H1 (cell line): ENCODE results near the gene FCGBP. TPM values are rescaled to one million over a fixed set of nuclear protein-coding genes. Genes with fewer than 3 reads are reported as not detected.

ENCODE experiments used
- CTCF ChIA-PET: fragments of 300-600 bp; sonication (Branson Sonifier 250); formaldehyde crosslinking; loops from one replicate; lab custom pipeline; 2021; ENCODE audit not compliant: partially characterized antibody; lab: Charles Lee
- POLR2A ChIA-PET: fragments of 300-600 bp; sonication (Branson Sonifier 250); formaldehyde crosslinking; loops from one replicate; lab custom pipeline; 2021; ENCODE audit warnings: inconsistent platforms; ENCODE audit not compliant: partially characterized antibody; lab: Charles Lee
- DNase-seq, 2 experiments: peaks; one replicate each; pipeline versions ENCODE4 v3.0.0 to v3.0.0-alpha.2; 2010 to 2022; ENCODE audit warnings: low spot score in 2 of 2, low read depth in 1 of 2, mixed read lengths in 1 of 2
- FAIRE-seq: peaks from 2 replicates; lab custom pipeline; 2011; peaks lifted over from hg19 to GRCh38; lab: Jason Lieb, UNC
- H2AFZ ChIP-seq: 2 replicates; pipeline ENCODE4 v1.8.1; 2012; ENCODE audit warnings: low read length, inconsistent platforms
- H2AK5ac ChIP-seq: 2 replicates; pipeline ENCODE4 v1.6.1; 2013; ENCODE audit warnings: low read depth, low read length
- H2BK120ac ChIP-seq: replicated peaks from 2 replicates; pipeline ENCODE3; 2013; ENCODE audit warnings: low read depth, low read length, inconsistent platforms
- H2BK12ac ChIP-seq: 2 replicates; pipeline ENCODE4 v1.6.1; 2013; ENCODE audit warnings: low read depth, low read length
- H2BK15ac ChIP-seq: 2 replicates; pipeline ENCODE4 v1.6.1; 2013; ENCODE audit warnings: low read length
- H2BK20ac ChIP-seq: 2 replicates; pipeline ENCODE4 v1.6.1; 2013; ENCODE audit warnings: low read length
- H2BK5ac ChIP-seq: 2 replicates; pipeline ENCODE4 v1.6.1; 2013; ENCODE audit warnings: low read depth, low read length
- H3K14ac ChIP-seq: 2 replicates; pipeline ENCODE4 v1.6.1; 2013; ENCODE audit warnings: inconsistent platforms; ENCODE audit not compliant: insufficient read length
- H3K18ac ChIP-seq: 2 replicates; pipeline ENCODE4 v1.6.1; 2013; ENCODE audit warnings: low read length; ENCODE audit errors: extremely low read depth
- H3K23ac ChIP-seq: 2 replicates; pipeline ENCODE4 v1.6.1; 2013; ENCODE audit warnings: inconsistent platforms; ENCODE audit not compliant: insufficient read length
- H3K23me2 ChIP-seq: 2 replicates; pipeline ENCODE4 v1.6.1; 2013; ENCODE audit warnings: low read depth, low read length
- H3K27ac ChIP-seq: 2 replicates; pipeline ENCODE4 v1.6.1; 2011; ENCODE audit warnings: low read depth, low read length, inconsistent platforms
- H3K27me3 ChIP-seq, 4 experiments: replicated peaks in 1 of 4; 1 replicate in 1 of 4; 2 replicates in 3 of 4; pipeline versions ENCODE4 v1.6.1 to v1.8.1; 2011 to 2013; ENCODE audit warnings: low read length in 3 of 4, mild to moderate bottlenecking in 3 of 4, inconsistent platforms in 2 of 4, mixed read lengths in 2 of 4, moderate library complexity in 1 of 4; ENCODE audit not compliant: control insufficient read depth in 3 of 4, insufficient read depth in 3 of 4; ENCODE audit errors: extremely low read depth in 1 of 4
- H3K36me3 ChIP-seq, 4 experiments: 2 replicates each; pipeline versions ENCODE4 v1.6.1 to v1.8.1; 2011 to 2013; ENCODE audit warnings: mild to moderate bottlenecking in 4 of 4, low read length in 3 of 4, moderate library complexity in 2 of 4, control low read depth in 1 of 4, inconsistent platforms in 1 of 4; ENCODE audit not compliant: insufficient read depth in 4 of 4, control insufficient read depth in 2 of 4
- H3K4ac ChIP-seq: replicated peaks from 2 replicates; pipeline ENCODE3; 2013; ENCODE audit warnings: low read length, low read depth, mixed read lengths, inconsistent platforms; ENCODE audit not compliant: insufficient read length
- H3K4me1 ChIP-seq, 4 experiments: replicated peaks in 1 of 4; 1 replicate in 1 of 4; 2 replicates in 3 of 4; pipeline versions ENCODE4 v1.6.1 to v1.8.1; 2011 to 2013; ENCODE audit warnings: low read length in 3 of 4, inconsistent platforms in 2 of 4, mixed read lengths in 1 of 4; ENCODE audit not compliant: insufficient read depth in 4 of 4, control insufficient read depth in 3 of 4
- H3K4me2 ChIP-seq, 2 experiments: 2 replicates each; pipeline versions ENCODE4 v1.6.1 to v1.8.1; 2011 to 2013; ENCODE audit warnings: low read depth in 2 of 2, low read length in 2 of 2, control low read depth in 1 of 2, inconsistent platforms in 1 of 2, mild to moderate bottlenecking in 1 of 2; ENCODE audit not compliant: insufficient read depth in 1 of 2
- H3K4me3 ChIP-seq, 4 experiments: fragments of 200-600, 300-600 bp in 1 of 4; sonication (generic), shearing (Covaris generic), sonication (Bioruptor Twin) in 1 of 4; 2 replicates each; pipeline versions ENCODE4 v1.5.1 to v1.8.1; 2011 to 2016; ENCODE audit warnings: low read length in 4 of 4, low read depth in 3 of 4, control low read depth in 2 of 4, inconsistent platforms in 2 of 4, mild to moderate bottlenecking in 2 of 4, mixed read lengths in 1 of 4, moderate library complexity in 1 of 4; ENCODE audit not compliant: insufficient read depth in 2 of 4; ENCODE audit errors: extremely low read depth in 1 of 4
- H3K56ac ChIP-seq: replicated peaks from 2 replicates; pipeline ENCODE3; 2013; ENCODE audit warnings: low read depth, mild to moderate bottlenecking, mixed read lengths, low read length, inconsistent platforms; ENCODE audit not compliant: insufficient read length
- H3K79me1 ChIP-seq: 2 replicates; pipeline ENCODE4 v1.6.1; 2013; ENCODE audit warnings: low read depth, low read length, control low read depth
- H3K79me2 ChIP-seq, 2 experiments: 2 replicates each; pipeline versions ENCODE4 v1.6.1 to v1.8.1; 2012 to 2013; ENCODE audit warnings: low read length in 2 of 2, mild to moderate bottlenecking in 2 of 2, inconsistent platforms in 1 of 2; ENCODE audit not compliant: insufficient read depth in 2 of 2, control insufficient read depth in 1 of 2
- H3K9ac ChIP-seq, 4 experiments: replicated peaks in 1 of 4; 1 replicate in 1 of 4; 2 replicates in 3 of 4; pipeline versions ENCODE4 v1.6.1 to v1.8.1; 2011 to 2013; ENCODE audit warnings: low read depth in 3 of 4, low read length in 3 of 4, control low read depth in 2 of 4, mild to moderate bottlenecking in 2 of 4, moderate library complexity in 2 of 4, inconsistent platforms in 1 of 4; ENCODE audit errors: extremely low read depth in 1 of 4
- H3K9me3 ChIP-seq, 2 experiments: 2 replicates each; pipeline versions ENCODE4 v1.6.1 to v1.8.1; 2012 to 2013; ENCODE audit warnings: mild to moderate bottlenecking in 2 of 2, moderate library complexity in 2 of 2, control low read depth in 1 of 2, inconsistent platforms in 1 of 2, low read depth in 1 of 2, low read length in 1 of 2, mixed read lengths in 1 of 2; ENCODE audit not compliant: insufficient read depth in 2 of 2
- H4K20me1 ChIP-seq, 2 experiments: replicated peaks in 1 of 2; 2 replicates each; pipeline versions ENCODE3 to v1.8.1; 2011 to 2013; ENCODE audit warnings: inconsistent platforms in 2 of 2, low read length in 2 of 2, mild to moderate bottlenecking in 1 of 2; ENCODE audit not compliant: insufficient read depth in 2 of 2, control insufficient read depth in 1 of 2
- H4K5ac ChIP-seq: 2 replicates; pipeline ENCODE4 v1.6.1; 2013; ENCODE audit warnings: low read length, low read depth, mixed read lengths, inconsistent platforms; ENCODE audit not compliant: insufficient read length
- H4K8ac ChIP-seq: 2 replicates; pipeline ENCODE4 v1.8.0; 2013; ENCODE audit warnings: mild to moderate bottlenecking, moderate library complexity, low read length, inconsistent platforms; ENCODE audit not compliant: insufficient read depth; ENCODE audit errors: extremely low read depth
- H4K91ac ChIP-seq: replicated peaks from 2 replicates; pipeline ENCODE3; 2013; ENCODE audit warnings: low read length, mixed read lengths, inconsistent platforms; ENCODE audit not compliant: insufficient read length
- ATF2 ChIP-seq: IDR thresholded peaks from 2 replicates; pipeline ENCODE4 v1.6.1; 2012; ENCODE audit warnings: low read length, inconsistent platforms
- CBX8 ChIP-seq: fragments of 300-800, 300-1000 bp; sonication (generic); IDR thresholded peaks from 2 replicates; pipeline ENCODE4 v1.7.1; 2016; ENCODE audit warnings: low read depth, low read length, borderline replicate concordance
- CEBPB ChIP-seq: IDR thresholded peaks from 2 replicates; pipeline ENCODE4 v1.6.1; 2012; ENCODE audit warnings: low read depth, low read length
- E2F6 ChIP-seq: IDR thresholded peaks from 2 replicates; pipeline ENCODE4 v1.6.1; 2012; ENCODE audit warnings: inconsistent platforms
- EP300 ChIP-seq, 2 experiments: IDR thresholded peaks; 1 replicate in 1 of 2; 2 replicates in 1 of 2; pipeline ENCODE4 v1.6.1; 2011 to 2012; ENCODE audit warnings: low read depth in 2 of 2, low read length in 2 of 2, mild to moderate bottlenecking in 2 of 2, borderline replicate concordance in 1 of 2, inconsistent platforms in 1 of 2, moderate library complexity in 1 of 2
- GTF2F1 ChIP-seq: IDR thresholded peaks from 2 replicates; pipeline ENCODE4 v1.6.1; 2012; ENCODE audit warnings: low read depth, low read length, improper control_type of control experiment, borderline replicate concordance
- KDM1A ChIP-seq: fragments of 200-600, 300-600 bp; sonication (generic); IDR thresholded peaks from 2 replicates; pipeline ENCODE4 v1.7.1; 2016; ENCODE audit warnings: mild to moderate bottlenecking, low read length, borderline replicate concordance
- RBBP5 ChIP-seq: IDR thresholded peaks from 2 replicates; pipeline ENCODE4 v1.7.1; 2012; ENCODE audit warnings: low read depth, mild to moderate bottlenecking, inconsistent platforms, low read length, moderate library complexity, borderline replicate concordance
- RNF2 ChIP-seq: fragments of 200-900, 300-1000 bp; sonication (generic); IDR thresholded peaks from 2 replicates; pipeline ENCODE4 v1.7.1; 2016; ENCODE audit warnings: borderline replicate concordance, low read depth, mild to moderate bottlenecking, antibody characterized with exemption, low read length; ENCODE audit not compliant: poor library complexity, severe bottlenecking; ENCODE audit errors: missing control alignments
- SP2 ChIP-seq: IDR thresholded peaks from 2 replicates; pipeline ENCODE4 v1.6.1; 2012; ENCODE audit warnings: mild to moderate bottlenecking, low read length, inconsistent platforms
- SP4 ChIP-seq: IDR thresholded peaks from 2 replicates; pipeline ENCODE4 v1.6.1; 2012; ENCODE audit warnings: low read length, inconsistent platforms
- WGBS, 2 experiments: shearing (Covaris generic) in 1 of 2; methylation state at CpG; one replicate each; pipeline versions ENCODE4 v1.1.6 to v1.1.7; 2013 to 2015; ENCODE audit warnings: low lambda C conversion rate in 2 of 2, mixed read lengths in 2 of 2, inconsistent platforms in 1 of 2, low coverage in 1 of 2, missing lambda C conversion rate in 1 of 2; ENCODE audit not compliant: insufficient replicate concordance in 2 of 2, insufficient coverage in 1 of 2, insufficient read length in 1 of 2; ENCODE audit errors: extremely low coverage in 1 of 2, missing lambda C conversion rate in 1 of 2; 5-methylcytosine and 5-hydroxymethylcytosine counted together
- polyA plus RNA-seq, 7 experiments: library from polyadenylated mRNA; depleted of rRNA in 3 of 7; stranded (reverse) in 5 of 7; unstranded in 2 of 7; fragments of >200 nt in 5 of 7; fragments of 200-250 nt in 2 of 7; gene quantifications; 1 replicate in 5 of 7; 2 replicates in 1 of 7; 4 replicates in 1 of 7; pipeline versions ENCODE4 v1.2.1 to v1.2.3, GENCODE V29; 2011 to 2013; ENCODE audit warnings: missing spikeins in 2 of 7, mixed read lengths in 2 of 7
- total RNA-seq: library from RNA; stranded (reverse); fragmentation: NEBNext Ultra II Directional; extraction: Animal tissue kit (Norgen Biotek cat#: 25700); gene quantifications from 2 replicates; pipeline ENCODE4 v1.2.1, GENCODE V29; 2021

FCGBP gene
- total and polyA plus RNA-seq, 2 of the 8 experiments (the other 6 are each of a cell fraction or from before 2014, with no cell fraction given), result 1.1 to 3.1 TPM

- DNase-seq (no peak), FAIRE-seq (no peak)
- H4K8ac ChIP-seq, result no peak overlapping the region
- no peak overlapping the region for H3K4me2 ChIP-seq
- no peak overlapping the region for H3K14ac ChIP-seq
- H2BK12ac ChIP-seq, result no peak overlapping the region
- 83% methylated on average over 4 of the region's 4 CpGs; no CpG with 5 or more reads in 1 of the 2 experiments for WGBS, 2 experiments
- no peak overlapping the region for H3K9ac ChIP-seq
- peaks cover 0 to 4% (median 0%) of the 10 kb centered on the region in 4 experiments; a peak in 2 of 7 replicates for H3K4me1 ChIP-seq
- no peak overlapping the region for H2BK120ac ChIP-seq
- H3K27me3 ChIP-seq, result no peaks in the 10 kb centered on the region
- no peak overlapping the region for H3K56ac ChIP-seq
- H3K23ac ChIP-seq, result no peak overlapping the region
- no peaks in the 10 kb centered on the region for H3K79me1 ChIP-seq
- CTCF ChIA-PET, result interaction anchor here (1.5 kb wide), 1 partner anchor 19 kb away, joined by 4 read pairs; no protein-coding TSS in a partner anchor
- no peak overlapping the region for H2BK15ac ChIP-seq
- H3K27ac ChIP-seq, result no peak overlapping the region
- TF ChIP-seq KDM1A, result no peak
- TF ChIP-seq CBX8, result no peak
- no peak for TF ChIP-seq RNF2
- no peak for TF ChIP-seq EP300 (IDR thresholded peaks at IDR 0.05; ENCODE audit: borderline replicate concordance in 1 of 2, low read depth in 2 of 2, low read length in 2 of 2)
- TF ChIP-seq GTF2F1, result no peak
- no peak for TF ChIP-seq ATF2
- TF ChIP-seq E2F6, result no peak
- TF ChIP-seq SP4, result no peak
- no peak for TF ChIP-seq SP2
- TF ChIP-seq CEBPB, result no peak
- TF ChIP-seq RBBP5, result no peak
- no peak overlapping the region for H3K4ac ChIP-seq
- no peak overlapping the region for H3K18ac ChIP-seq
- no peak overlapping the region for H4K5ac ChIP-seq
- no peaks in the 10 kb centered on the region for H3K23me2 ChIP-seq
- no peak overlapping the region for H2BK20ac ChIP-seq
- H2BK5ac ChIP-seq, result no peak overlapping the region
- H3K79me2 ChIP-seq, result no peaks in the 10 kb centered on the region
- H3K4me3 ChIP-seq, result no peak overlapping the region
- H3K9me3 ChIP-seq, result no peaks in the 10 kb centered on the region
- POLR2A ChIA-PET, result interaction anchor here (0.6 to 1.1 kb wide), 3 partner anchors 16 to 250 kb away, joined by 3 read pairs; no protein-coding TSS in a partner anchor
- no peak overlapping the region for H2AFZ ChIP-seq
- H4K91ac ChIP-seq, result no peak overlapping the region
- H4K20me1 ChIP-seq, result no peaks in the 10 kb centered on the region
- no peak overlapping the region for H2AK5ac ChIP-seq
- H3K36me3 ChIP-seq, result no peaks in the 10 kb centered on the region
Measured at GRCh38 chr19:39942366-39942730, 7.9 kb upstream of the FCGBP start.
